Measurements from ENCODE around the gene ATP8A2.

Gene ATP8A2

GRCh38 chr13:25657157-25657556 lies 285.4 kb downstream of the ATP8A2 start:
- no peak for DNase-seq (ENCODE audit: low spot score)
- in situ Hi-C loops (cut with MboI; ENCODE audit: low sequenced_read_pairs, unreplicated experiment): no loop called here
- TF ChIP-seq CTCF (IDR thresholded peaks at IDR 0.05; ENCODE audit: borderline replicate concordance, control extremely low read depth, extremely low read depth, insufficient read depth, missing control alignments): no peak

GRCh38 chr13:25659091-25659795 lies 287.5 kb downstream of the ATP8A2 start:
- in situ Hi-C loops (cut with MboI; ENCODE audit: low sequenced_read_pairs, unreplicated experiment): no loop called here
- no peak for DNase-seq (ENCODE audit: low spot score)

GRCh38 chr13:25660996-25661395 lies 289.2 kb downstream of the ATP8A2 start:
- in situ Hi-C loops (cut with MboI; ENCODE audit: low sequenced_read_pairs, unreplicated experiment): no loop called here
- TF ChIP-seq CTCF (IDR thresholded peaks at IDR 0.05; ENCODE audit: borderline replicate concordance, control extremely low read depth, extremely low read depth, insufficient read depth, missing control alignments): no peak
- no peak for DNase-seq (ENCODE audit: low spot score)

More at GRCh38 chr13:25659091-25659795, 287.5 kb downstream of the ATP8A2 start:
- no peak for TF ChIP-seq CTCF (IDR thresholded peaks at IDR 0.05; ENCODE audit: borderline replicate concordance, control extremely low read depth, extremely low read depth, insufficient read depth, missing control alignments)

GRCh38 chr13:25662516-25662915 lies 290.7 kb downstream of the ATP8A2 start:
- no peak for DNase-seq (ENCODE audit: low spot score)
- in situ Hi-C loops (cut with MboI; ENCODE audit: low sequenced_read_pairs, unreplicated experiment): no loop called here
- TF ChIP-seq CTCF (IDR thresholded peaks at IDR 0.05; ENCODE audit: borderline replicate concordance, control extremely low read depth, extremely low read depth, insufficient read depth, missing control alignments): no peak

- in situ Hi-C loops (cut with MboI; ENCODE audit: low sequenced_read_pairs, unreplicated experiment): no loop called here
- no peak for TF ChIP-seq CTCF (IDR thresholded peaks at IDR 0.05; ENCODE audit: borderline replicate concordance, control extremely low read depth, extremely low read depth, insufficient read depth, missing control alignments)
- no peak for DNase-seq (ENCODE audit: low spot score)
Observed at GRCh38 chr13:25668345-25668744, 296.6 kb downstream of the ATP8A2 start.

GRCh38 chr13:25673711-25674110 lies 301.9 kb downstream of the ATP8A2 start:
- DNase-seq (ENCODE audit: low spot score): no peak
- in situ Hi-C loops (cut with MboI; ENCODE audit: low sequenced_read_pairs, unreplicated experiment): no loop called here
- TF ChIP-seq CTCF (IDR thresholded peaks at IDR 0.05; ENCODE audit: borderline replicate concordance, control extremely low read depth, extremely low read depth, insufficient read depth, missing control alignments): no peak
